ENCODE measurements around the gene ABCF1. TPM values are rescaled to one million over a fixed set of nuclear protein-coding genes. Genes with fewer than 3 reads are reported as not detected.
"Not testable (repeated sequence)": the region's sequence is repeated elsewhere in the genome, so short reads cannot be mapped to it uniquely, and the experiment has no call there.

Gene ABCF1
- total RNA-seq, 1 experiment from 2014 or later: 73.7 TPM

DNA sequence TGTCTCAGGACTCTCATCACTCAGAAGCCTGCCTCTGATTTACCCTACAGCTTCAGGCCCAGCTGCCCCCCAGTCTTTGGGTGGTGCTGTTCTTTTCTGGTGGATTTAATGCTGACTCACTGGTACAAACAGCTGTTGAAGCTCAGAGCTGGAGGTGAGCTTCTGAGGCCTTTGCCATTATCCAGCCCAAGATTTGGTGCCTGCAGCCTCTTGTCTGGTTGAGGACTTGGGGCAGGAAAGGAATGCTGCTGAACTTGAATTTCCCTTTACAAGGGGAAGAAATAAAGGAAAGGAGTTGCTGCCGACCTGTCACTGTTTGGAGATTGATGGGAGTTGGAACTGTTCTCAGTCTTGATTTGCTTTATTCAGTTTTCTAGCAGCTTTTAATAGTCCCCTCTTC, 19.8 kb downstream of the ABCF1 start:
- intact Hi-C loops (cut with micrococcal nuclease; ENCODE audit: unreplicated experiment): loop anchor here (1.0 kb wide), 5 partner anchors 20 to 104 kb away; partner anchors contain the start of genes ABCF1, GNL1 and HLA-E
- peaks cover 18% of the 10 kb centered on the region for H3K79me2 ChIP-seq (ENCODE audit: low read depth)
- peak overlapping the region; percentile 62 for H3K4me2 ChIP-seq
- H3K9me2 ChIP-seq (ENCODE audit: insufficient read depth): no peaks in the 10 kb centered on the region
- peak overlapping the region; percentile 84 for H3K27ac ChIP-seq
- peaks cover 47% of the 10 kb centered on the region for H3K4me1 ChIP-seq (replicated peaks; ENCODE audit: insufficient read depth)
- BruUV-seq (replicated peaks): no TSS peak
- TF ChIP-seq CTCF (conservative IDR thresholded peaks at IDR 0.05) (no peak), EZH2 (IDR thresholded peaks at IDR 0.05; ENCODE audit: low read depth) (no peak)
- H3K36me3 ChIP-seq (ENCODE audit: low read depth): peaks cover 40% of the 10 kb centered on the region
- peak; percentile 86 to 98 for DNase-seq
- H4K20me1 ChIP-seq (ENCODE audit: insufficient read depth): no peaks in the 10 kb centered on the region; the same call in 1 of the 2 replicates
- no peaks in the 10 kb centered on the region for H3K9me3 ChIP-seq (ENCODE audit: insufficient read depth, low read depth)
- peaks cover 66% of the 10 kb centered on the region for H3F3A ChIP-seq (ENCODE audit: insufficient read depth, low read depth)
- no peak overlapping the region for H3K4me3 ChIP-seq
- ChIA-PET POLR2A (ENCODE audit: unreplicated experiment) (interaction anchor here (0.5 to 1.1 kb wide), 12 partner anchors 10 to 532 kb away, joined by 3 to 23 read pairs (median 6); partner anchors contain the start of gene ABCF1), CTCF (interaction anchor here (0.6 to 1.3 kb wide), 6 partner anchors 20 to 489 kb away, joined by 3 to 6 read pairs (median 4); partner anchors contain the start of genes ABCF1 and MRPS18B)
- H2AFZ ChIP-seq: no peak overlapping the region
- no peaks in the 10 kb centered on the region for H3K27me3 ChIP-seq (ENCODE audit: insufficient read depth, low read depth)

DNA sequence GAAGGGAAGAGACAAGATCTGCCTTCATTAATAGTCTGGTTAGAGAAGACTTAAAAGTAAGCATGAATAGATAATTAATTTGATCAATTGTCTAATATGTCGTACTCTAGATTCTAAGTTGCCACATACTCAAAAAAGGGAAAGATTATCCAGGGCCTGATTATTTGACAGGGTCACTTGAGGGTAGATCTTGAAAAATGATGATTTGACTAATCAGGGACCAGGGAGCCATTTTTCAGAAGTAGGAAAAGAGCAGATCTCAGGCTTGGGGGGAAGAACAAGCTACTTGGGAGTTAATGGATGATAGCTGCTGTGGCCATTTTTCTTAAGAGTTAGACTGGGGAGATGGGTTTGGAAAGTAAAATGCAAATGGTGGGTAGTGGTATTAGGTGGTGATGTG, 21.0 kb downstream of the ABCF1 start:
- H3K4me3 ChIP-seq: no peak overlapping the region
- H3K27ac ChIP-seq: peak overlapping the region; percentile 84
- peaks cover 47% of the 10 kb centered on the region for H3K4me1 ChIP-seq (replicated peaks; ENCODE audit: insufficient read depth)
- peak overlapping the region; percentile 62 for H3K4me2 ChIP-seq
- intact Hi-C loops (cut with micrococcal nuclease; ENCODE audit: unreplicated experiment): no loop called here
- no peaks in the 10 kb centered on the region for H3K9me2 ChIP-seq (ENCODE audit: insufficient read depth)
- CTCF ChIA-PET: interaction anchor here (0.7 to 0.9 kb wide), 2 partner anchors 47 to 174 kb away, joined by 3 read pairs; no protein-coding TSS in a partner anchor
- peaks cover 18% of the 10 kb centered on the region for H3K79me2 ChIP-seq (ENCODE audit: low read depth)
- H3K36me3 ChIP-seq (ENCODE audit: low read depth): peaks cover 40% of the 10 kb centered on the region
- no peak for DNase-seq
- TF ChIP-seq CTCF (conservative IDR thresholded peaks at IDR 0.05) (no peak), EZH2 (IDR thresholded peaks at IDR 0.05; ENCODE audit: low read depth) (no peak)
- no peak overlapping the region for H2AFZ ChIP-seq
- peaks cover 77% of the 10 kb centered on the region for H3F3A ChIP-seq (ENCODE audit: insufficient read depth, low read depth)
- no TSS peak for BruUV-seq (replicated peaks)
- H4K20me1 ChIP-seq (ENCODE audit: insufficient read depth): no peaks in the 10 kb centered on the region; the same call in 1 of the 2 replicates
- no peaks in the 10 kb centered on the region for H3K9me3 ChIP-seq (ENCODE audit: insufficient read depth, low read depth)
- POLR2A ChIA-PET (ENCODE audit: unreplicated experiment): interaction anchor here (0.7 kb wide), 1 partner anchor 39 kb away, joined by 3 read pairs; no protein-coding TSS in a partner anchor
- no peaks in the 10 kb centered on the region for H3K27me3 ChIP-seq (ENCODE audit: insufficient read depth, low read depth)

GRCh38 chr6:30597315-30598144, 26.3 kb downstream of the ABCF1 start:
- H2AFZ ChIP-seq; H4K20me1 ChIP-seq (ENCODE audit: insufficient read depth); H3K4me3 ChIP-seq; H3K27me3 ChIP-seq (ENCODE audit: insufficient read depth, low read depth); H3K9me2 ChIP-seq (ENCODE audit: insufficient read depth); H3K9me3 ChIP-seq (ENCODE audit: insufficient read depth, low read depth); H3K4me1 ChIP-seq (replicated peaks; ENCODE audit: insufficient read depth); BruUV-seq (replicated peaks); H3K4me2 ChIP-seq; H3K79me2 ChIP-seq (ENCODE audit: low read depth); H3K27ac ChIP-seq: not testable (repeated sequence)
- POLR2A ChIA-PET (ENCODE audit: unreplicated experiment): interaction anchor here (0.5 to 1.1 kb wide), 4 partner anchors 17 to 133 kb away, joined by 3 to 11 read pairs (median 6); no protein-coding TSS in a partner anchor
- intact Hi-C loops (cut with micrococcal nuclease; ENCODE audit: unreplicated experiment): loop anchor here (1.0 to 2.0 kb wide), 2 partner anchors 56 to 115 kb away; no protein-coding TSS in a partner anchor
- peaks cover 68% of the 10 kb centered on the region for H3F3A ChIP-seq (ENCODE audit: insufficient read depth, low read depth)
- peaks cover 18% of the 10 kb centered on the region for H3K36me3 ChIP-seq (ENCODE audit: low read depth)
- TF ChIP-seq CTCF (conservative IDR thresholded peaks at IDR 0.05): peak; percentile 83
- CTCF ChIA-PET: interaction anchor here (0.6 to 1.5 kb wide), 6 partner anchors 17 to 384 kb away, joined by 3 to 9 read pairs (median 4); no protein-coding TSS in a partner anchor
- DNase-seq: peak; percentile 67 to 79

Measured in PC-9 (cell line).